Lung (tissue), 12 donors: ENCODE measurements around the gene PRDM5. TPM values are rescaled to one million over a fixed set of nuclear protein-coding genes. Genes with fewer than 3 reads are reported as not detected.
A peak's percentile ranks its signal among the peaks of the same experiment; 100 is the strongest.

Experiments
- ATAC-seq: fragments of 200-7000 bp; cut with Tn5 transposase; one replicate; pipeline ENCODE4 v1.9.1; 2020; ENCODE audit warnings: moderate number of reproducible peaks; ENCODE audit not compliant: insufficient read depth, low FRiP score
- DNase-seq, 3 donors: peaks; one replicate each; pipeline ENCODE4 v3.0.0-alpha.2; 2013 to 2017
- H3K27ac ChIP-seq, 2 donors: one replicate each; pipeline ENCODE4 v1.5.1; 2013; ENCODE audit warnings: mild to moderate bottlenecking in 2 of 2, moderate library complexity in 2 of 2, control low read depth in 1 of 2, inconsistent platforms in 1 of 2, low read depth in 1 of 2, low read length in 1 of 2
- H3K27me3 ChIP-seq, 3 donors: one replicate each; pipeline ENCODE4 v1.5.1; 2013; ENCODE audit warnings: low read length in 2 of 3; ENCODE audit not compliant: control insufficient read depth in 3 of 3, insufficient read depth in 3 of 3
- H3K36me3 ChIP-seq, 4 donors: one replicate each; pipeline ENCODE4 v1.5.1; 2013; ENCODE audit warnings: low read length in 4 of 4, mild to moderate bottlenecking in 1 of 4, moderate library complexity in 1 of 4; ENCODE audit not compliant: control insufficient read depth in 4 of 4, insufficient read depth in 4 of 4
- H3K4me1 ChIP-seq, 5 donors: one replicate each; pipeline ENCODE4 v1.5.1; 2013; ENCODE audit warnings: low read length in 5 of 5, mild to moderate bottlenecking in 2 of 5, moderate library complexity in 1 of 5; ENCODE audit not compliant: control insufficient read depth in 5 of 5, insufficient read depth in 5 of 5
- H3K4me3 ChIP-seq: one replicate; pipeline ENCODE4 v1.5.1; 2013; ENCODE audit warnings: mild to moderate bottlenecking, control low read depth, moderate library complexity
- H3K9ac ChIP-seq, 2 donors: one replicate each; pipeline ENCODE4 v1.5.1; 2013; ENCODE audit warnings: low read length in 2 of 2, control low read depth in 1 of 2; ENCODE audit not compliant: insufficient read depth in 1 of 2
- H3K9me3 ChIP-seq, 4 donors: one replicate each; pipeline ENCODE4 v1.5.1; 2013; ENCODE audit warnings: low read length in 3 of 4, mild to moderate bottlenecking in 1 of 4, moderate library complexity in 1 of 4; ENCODE audit not compliant: control insufficient read depth in 4 of 4, insufficient read depth in 3 of 4
- CTCF ChIP-seq: IDR thresholded peaks from 2 replicates; pipeline ENCODE4 v1.5.1; 2012; ENCODE audit warnings: mild to moderate bottlenecking; ENCODE audit errors: control extremely low read depth, extremely low read depth
- WGBS, 2 donors: extraction: QIAGEN DNeasy Blood & Tissue Kit; methylation state at CpG; one replicate each; pipeline ENCODE4 v1.1.7; 2013; 5-methylcytosine and 5-hydroxymethylcytosine counted together
- polyA plus RNA-seq, 2 donors: library from polyadenylated mRNA; stranded (reverse); fragments of 200-250 nt; gene quantifications; one replicate each; pipeline ENCODE4 v1.2.1, GENCODE V29; 2013
- total RNA-seq, 2 donors: library from RNA; depleted of rRNA in 1 of 2; stranded (reverse); fragments of >200 nt in 1 of 2; gene quantifications; one replicate each; pipeline ENCODE4 v1.2.1, GENCODE V29; 2014 to 2021
- donor health status: control.
- donor health status: control.
- donor health status: Bipolar disorder and iron deficiency.
- donor health status: healthy.
- donor health status: DM: yes; HTN: yes; CAD: no.

PRDM5 gene
- total and polyA plus RNA-seq, 4 donors, result 3.0 to 57.6 (median 9.2) TPM

DNA sequence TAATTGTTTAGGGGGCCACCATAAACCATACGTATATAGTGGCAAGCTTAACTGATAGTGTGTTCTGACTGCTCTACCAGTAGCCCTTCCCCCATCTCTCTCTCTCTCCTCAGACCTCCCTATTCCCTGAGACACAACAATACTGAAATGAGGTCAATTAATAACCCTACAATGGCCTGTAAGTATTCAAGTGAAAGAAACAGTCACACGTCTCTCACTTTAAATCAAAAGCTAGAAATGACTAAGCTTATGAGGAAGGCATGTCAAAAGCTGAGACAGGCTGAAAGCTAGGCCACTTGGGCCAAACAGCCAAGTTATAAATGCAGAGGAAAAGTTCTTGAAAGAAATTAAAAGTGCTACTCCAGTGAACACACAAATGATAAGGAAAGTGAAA is 78.0 kb downstream of the PRDM5 start:
- Histone ChIP-seq H3K36me3 (no peaks in the 10 kb centered on the region), H3K4me3 (no peak overlapping the region), H3K9ac (no peak overlapping the region), H3K27me3 (no peaks in the 10 kb centered on the region), H3K27ac (no peak overlapping the region), H3K9me3 (no peaks in the 10 kb centered on the region), H3K4me1 (peaks cover 1 to 18% (median 10%) of the 10 kb centered on the region in 5 donors)
- no peak for TF ChIP-seq CTCF
- ATAC-seq (peak; percentile 8), DNase-seq (peak; percentile 26 to 64 (median 45))
- WGBS, 2 donors, result 62 to 82% methylated on average over 2 of the region's 2 CpGs

DNA sequence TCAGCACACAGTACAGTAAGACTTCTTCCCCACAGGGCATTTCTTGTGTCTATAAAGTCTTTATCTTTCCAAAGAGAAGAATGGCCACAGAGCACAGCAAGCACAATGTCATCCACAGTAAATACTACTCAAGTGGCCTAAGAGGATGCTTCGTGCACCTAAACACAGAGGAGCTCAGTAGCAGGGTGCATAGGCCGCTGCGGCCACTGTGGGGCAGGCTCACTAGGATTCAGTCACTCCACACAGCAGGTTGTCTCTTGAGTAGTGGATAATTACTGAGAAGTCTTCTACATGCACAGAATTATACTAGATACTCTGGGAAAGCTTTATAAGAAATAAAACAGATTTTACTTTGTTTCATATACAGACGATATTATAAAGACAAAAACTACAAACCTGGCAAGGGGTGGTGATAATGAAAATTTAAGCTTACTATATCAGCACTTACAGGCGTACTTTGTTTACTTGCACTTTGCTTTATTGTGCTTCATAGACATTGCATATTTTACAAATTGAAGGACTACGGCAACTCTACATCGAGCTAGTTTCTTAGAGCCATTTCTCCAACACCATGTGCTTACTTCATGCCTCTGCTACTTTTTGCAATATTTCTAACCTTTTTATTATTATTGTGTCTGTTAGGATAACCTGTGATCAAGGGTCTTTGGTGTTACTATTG is 78.5 kb downstream of the PRDM5 start:
- DNase-seq (peak in 1 of 3 donors; percentile 46), ATAC-seq (peak; percentile 75)
- Histone ChIP-seq H3K27ac (no peak overlapping the region), H3K4me3 (no peak overlapping the region), H3K4me1 (peaks cover 1 to 14% (median 6%) of the 10 kb centered on the region in 5 donors), H3K36me3 (no peaks in the 10 kb centered on the region), H3K27me3 (no peaks in the 10 kb centered on the region), H3K9ac (no peak overlapping the region), H3K9me3 (no peaks in the 10 kb centered on the region)
- TF ChIP-seq CTCF, result no peak
- WGBS, 2 donors, result 75 to 89% methylated on average over 7 of the region's 7 CpGs

DNA sequence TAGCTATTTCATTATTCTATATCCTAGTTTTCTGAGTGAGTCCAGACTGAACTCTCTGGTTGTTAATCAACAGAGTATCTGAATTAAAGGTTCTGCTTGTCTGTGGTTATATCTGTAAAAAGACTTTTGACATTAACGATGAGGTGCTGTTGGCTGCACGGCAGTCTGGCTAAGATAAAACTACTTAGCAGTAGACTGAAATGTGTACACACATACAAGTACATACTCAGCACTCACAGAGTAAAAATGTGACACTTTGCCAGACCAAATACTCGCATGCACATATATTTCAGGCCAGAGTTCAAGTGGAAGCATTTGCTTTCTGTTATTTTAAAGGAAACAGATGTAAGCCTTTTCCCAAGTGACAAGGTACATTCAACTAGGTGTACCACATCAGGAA is 80.5 kb downstream of the PRDM5 start:
- Histone ChIP-seq H3K9ac (no peak overlapping the region), H3K27me3 (no peaks in the 10 kb centered on the region), H3K36me3 (peaks cover 0 to 5% (median 2%) of the 10 kb centered on the region in 4 donors), H3K4me1 (peaks cover 0 to 14% (median 5%) of the 10 kb centered on the region in 5 donors), H3K27ac (no peak overlapping the region), H3K9me3 (no peaks in the 10 kb centered on the region), H3K4me3 (no peak overlapping the region)
- DNase-seq (peak; percentile 48 to 87 (median 82)), ATAC-seq (peak; percentile 2)
- TF ChIP-seq CTCF, result no peak
- WGBS, 2 donors, result 42 to 73% methylated on average over 3 of the region's 3 CpGs
